HUES64 (cell line): Measurements from ENCODE around the gene CPNE8.
A peak's percentile ranks its signal among the peaks of the same experiment; 100 is the strongest.

Source experiments
- H3K27ac ChIP-seq: 2 replicates; pipeline ENCODE4 v1.7.0; 2013; ENCODE audit warnings: low read depth, low read length, inconsistent platforms
- H3K27me3 ChIP-seq: 2 replicates; pipeline ENCODE4 v1.6.1; 2013; ENCODE audit warnings: mild to moderate bottlenecking, low read length; ENCODE audit not compliant: insufficient read depth
- H3K36me3 ChIP-seq: 2 replicates; pipeline ENCODE4 v1.6.1; 2013; ENCODE audit warnings: mild to moderate bottlenecking, low read length; ENCODE audit not compliant: insufficient read depth
- H3K4me1 ChIP-seq: 2 replicates; pipeline ENCODE4 v1.6.1; 2013; ENCODE audit warnings: mild to moderate bottlenecking, low read length, moderate library complexity; ENCODE audit not compliant: insufficient read depth
- H3K4me3 ChIP-seq: 2 replicates; pipeline ENCODE4 v1.5.1; 2013; ENCODE audit warnings: mild to moderate bottlenecking, low read length, moderate library complexity
- H3K9ac ChIP-seq: 2 replicates; pipeline ENCODE4 v1.6.1; 2013; ENCODE audit warnings: mild to moderate bottlenecking, low read depth, low read length
- H3K9me3 ChIP-seq: 2 replicates; pipeline ENCODE4 v1.6.1; 2013; ENCODE audit warnings: low read depth, low read length; ENCODE audit not compliant: insufficient read depth
- WGBS: fragments of 150-250, 120-280 bp; methylation state at CpG from one replicate; pipeline ENCODE4 v1.1.7; 2013; ENCODE audit warnings: missing lambda C conversion rate; 5-methylcytosine and 5-hydroxymethylcytosine counted together

CPNE8 gene

DNA sequence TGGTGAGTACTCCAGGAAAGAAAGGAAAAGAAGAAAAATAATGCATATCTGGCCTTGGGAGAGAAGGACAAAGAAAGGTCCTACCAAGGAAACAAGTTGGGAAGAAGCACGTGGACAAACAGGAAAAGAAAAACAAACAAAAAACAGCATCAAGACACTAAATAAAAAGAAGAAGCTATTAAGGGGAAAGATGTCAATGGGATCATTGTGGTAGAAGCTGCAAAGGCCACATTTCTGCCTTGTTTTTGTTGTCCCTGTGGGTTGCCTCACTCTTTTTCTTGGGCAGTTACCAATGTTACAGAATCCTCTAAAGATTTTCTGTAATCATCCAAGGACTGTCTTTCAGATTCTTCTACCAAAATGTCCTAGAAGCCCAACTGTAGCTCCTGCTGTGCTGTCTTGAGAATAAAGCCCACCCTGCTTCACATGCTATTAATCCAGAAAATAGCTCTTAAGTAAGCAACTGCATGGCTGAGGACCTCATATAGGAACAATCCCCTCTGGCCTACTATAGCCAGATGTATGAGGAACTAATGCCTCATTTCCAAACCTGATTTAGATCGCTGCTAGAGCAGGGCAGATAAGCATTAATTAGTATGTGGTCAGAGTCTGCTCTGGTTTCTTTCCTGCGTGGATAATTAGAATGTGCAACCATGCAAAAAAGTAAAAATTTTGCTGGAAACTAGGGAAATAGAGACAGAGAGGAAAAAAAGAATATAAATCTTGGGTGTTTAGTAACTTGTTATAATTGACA lies 10.2 kb upstream of the CPNE8 start:
- H3K9me3 ChIP-seq, result no peaks in the 10 kb centered on the region
- H3K4me1 ChIP-seq, result no peaks in the 10 kb centered on the region
- no peaks in the 10 kb centered on the region for H3K27me3 ChIP-seq
- no peak overlapping the region for H3K27ac ChIP-seq
- H3K36me3 ChIP-seq, result no peaks in the 10 kb centered on the region
- WGBS, result 96% methylated on average over 2 of the region's 3 CpGs
- no peak overlapping the region for H3K4me3 ChIP-seq
- no peak overlapping the region for H3K9ac ChIP-seq

DNA sequence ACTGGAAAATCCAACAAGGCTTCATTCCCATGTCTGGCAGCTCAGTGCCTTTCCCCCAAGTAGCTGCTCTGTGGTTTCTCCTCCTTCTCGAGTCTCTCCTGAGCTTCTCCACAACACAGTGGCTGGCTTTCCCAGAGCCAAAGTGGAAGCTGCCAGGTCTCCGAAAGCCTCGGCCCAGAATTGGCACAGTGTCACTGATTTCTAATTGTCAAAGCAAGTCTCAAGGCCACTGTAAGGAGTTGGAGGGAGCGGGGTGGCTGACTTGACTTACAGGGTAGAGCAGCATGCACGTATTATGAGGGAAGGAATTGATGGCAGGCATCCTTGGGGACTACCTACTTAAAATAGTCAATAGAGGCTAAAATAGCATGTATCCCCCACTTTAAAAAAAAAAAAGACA lies 6.7 kb upstream of the CPNE8 start:
- Histone ChIP-seq H3K4me3 (no peak overlapping the region), H3K4me1 (peaks cover 3% of the 10 kb centered on the region), H3K27me3 (no peaks in the 10 kb centered on the region), H3K9me3 (no peaks in the 10 kb centered on the region), H3K9ac (no peak overlapping the region), H3K36me3 (no peaks in the 10 kb centered on the region), H3K27ac (no peak overlapping the region)
- 93% methylated on average over 5 of the region's 5 CpGs for WGBS

DNA sequence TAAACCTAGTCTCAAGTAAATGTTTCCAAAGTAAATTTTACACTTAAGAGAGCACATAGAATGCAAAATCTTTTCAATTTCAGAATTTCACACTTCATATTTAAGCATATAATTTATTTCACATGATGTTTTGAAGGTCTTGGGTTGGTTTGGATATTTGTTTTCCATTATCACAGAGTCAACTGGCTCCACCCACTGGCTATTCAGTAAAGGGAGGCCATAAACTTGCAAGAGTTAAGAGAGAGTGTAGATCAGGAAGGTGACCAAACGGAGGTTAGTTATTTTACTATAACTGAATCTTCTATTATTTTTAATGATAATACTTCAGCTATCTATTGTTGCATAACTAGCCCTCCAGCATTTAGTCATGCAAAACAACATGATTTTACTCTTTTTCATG lies 6.2 kb upstream of the CPNE8 start:
- no CpG with 5 or more reads among the region's 1 CpG for WGBS
- Histone ChIP-seq H3K27me3 (no peaks in the 10 kb centered on the region), H3K4me1 (peaks cover 5% of the 10 kb centered on the region), H3K27ac (no peak overlapping the region), H3K4me3 (no peak overlapping the region), H3K9me3 (no peaks in the 10 kb centered on the region), H3K9ac (no peak overlapping the region), H3K36me3 (no peaks in the 10 kb centered on the region)

DNA sequence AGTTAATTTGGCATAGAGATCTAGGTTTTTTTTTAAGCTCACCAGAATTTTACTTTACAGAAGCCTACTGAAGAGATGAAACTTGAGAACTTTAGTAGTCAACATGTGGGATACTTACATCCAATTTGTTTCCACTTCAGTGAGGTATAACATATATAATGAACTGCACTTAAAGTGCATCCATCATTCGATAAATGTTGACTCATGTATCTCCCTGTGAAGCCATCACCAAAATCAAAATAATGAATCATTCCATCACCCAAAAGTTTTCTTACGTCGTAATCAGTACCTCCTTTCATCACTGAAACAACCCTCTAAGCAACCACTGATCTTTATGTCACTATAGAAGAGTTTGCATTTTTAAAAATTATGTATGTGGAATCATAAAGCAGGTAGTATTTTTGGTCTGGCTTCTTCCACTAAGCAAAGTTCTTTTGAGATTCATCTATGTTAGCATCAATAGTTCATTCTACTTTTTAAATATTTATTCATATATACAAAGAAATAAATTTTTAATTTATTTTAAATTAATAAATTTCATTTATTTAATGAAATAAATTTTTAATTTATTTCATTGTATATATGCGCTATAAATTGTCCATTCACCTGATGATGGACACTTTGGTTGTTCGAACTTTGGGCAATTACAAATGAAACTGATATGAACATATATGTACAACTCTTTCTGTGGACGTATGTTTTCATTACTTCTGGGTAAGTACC lies 2.0 kb upstream of the CPNE8 start:
- WGBS, result 89% methylated on average over 6 of the region's 6 CpGs
- no peaks in the 10 kb centered on the region for H3K36me3 ChIP-seq
- H3K4me1 ChIP-seq, result peaks cover 19% of the 10 kb centered on the region
- H3K27me3 ChIP-seq, result peaks cover 16% of the 10 kb centered on the region
- no peak overlapping the region for H3K27ac ChIP-seq
- no peaks in the 10 kb centered on the region for H3K9me3 ChIP-seq
- peak overlapping the region; percentile 78 for H3K4me3 ChIP-seq
- H3K9ac ChIP-seq, result peak overlapping the region; percentile 63

DNA sequence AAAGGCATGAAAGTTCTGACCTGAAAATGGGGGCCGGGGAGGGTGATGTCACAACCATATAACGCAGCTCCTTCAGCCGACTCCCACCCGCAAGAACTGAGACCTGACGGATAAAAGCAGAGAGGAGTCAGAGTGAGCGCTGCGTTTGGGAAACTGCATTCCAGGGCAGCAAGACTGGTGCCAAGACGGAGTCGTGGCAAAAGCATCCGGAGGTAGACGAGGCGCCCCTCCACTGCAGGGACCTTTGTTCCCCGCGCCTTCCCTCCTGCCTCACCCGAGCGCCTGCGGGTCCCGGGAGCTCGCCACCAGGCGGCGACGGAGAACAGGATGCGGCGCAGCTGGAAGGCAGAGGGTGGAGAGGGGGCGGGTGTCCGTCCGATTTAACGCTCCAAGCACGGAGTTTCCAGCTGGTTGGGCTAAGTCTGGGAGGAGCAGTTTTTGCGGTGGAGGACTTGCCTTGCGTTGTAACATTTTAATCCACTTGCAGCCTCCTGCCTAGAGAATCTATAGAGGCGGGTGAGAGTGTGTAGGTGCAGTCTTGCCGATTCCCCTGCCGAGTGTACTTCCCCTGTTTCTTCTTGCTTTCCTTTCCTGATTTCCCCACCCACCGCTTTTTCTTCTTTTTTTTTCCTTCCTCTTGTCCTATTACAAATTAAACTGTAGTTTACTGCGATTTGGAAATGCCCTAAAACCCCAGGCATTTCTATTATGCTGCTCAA lies 1.2 kb upstream of the CPNE8 start:
- H3K4me3 ChIP-seq, result peak overlapping the region; percentile 78
- H3K36me3 ChIP-seq, result no peaks in the 10 kb centered on the region
- peaks cover 19% of the 10 kb centered on the region for H3K4me1 ChIP-seq
- H3K9ac ChIP-seq, result peak overlapping the region; percentile 63
- H3K27ac ChIP-seq, result no peak overlapping the region
- WGBS, result under 1% methylated on average over 35 of the region's 36 CpGs
- peaks cover 16% of the 10 kb centered on the region for H3K27me3 ChIP-seq
- H3K9me3 ChIP-seq, result no peaks in the 10 kb centered on the region

DNA sequence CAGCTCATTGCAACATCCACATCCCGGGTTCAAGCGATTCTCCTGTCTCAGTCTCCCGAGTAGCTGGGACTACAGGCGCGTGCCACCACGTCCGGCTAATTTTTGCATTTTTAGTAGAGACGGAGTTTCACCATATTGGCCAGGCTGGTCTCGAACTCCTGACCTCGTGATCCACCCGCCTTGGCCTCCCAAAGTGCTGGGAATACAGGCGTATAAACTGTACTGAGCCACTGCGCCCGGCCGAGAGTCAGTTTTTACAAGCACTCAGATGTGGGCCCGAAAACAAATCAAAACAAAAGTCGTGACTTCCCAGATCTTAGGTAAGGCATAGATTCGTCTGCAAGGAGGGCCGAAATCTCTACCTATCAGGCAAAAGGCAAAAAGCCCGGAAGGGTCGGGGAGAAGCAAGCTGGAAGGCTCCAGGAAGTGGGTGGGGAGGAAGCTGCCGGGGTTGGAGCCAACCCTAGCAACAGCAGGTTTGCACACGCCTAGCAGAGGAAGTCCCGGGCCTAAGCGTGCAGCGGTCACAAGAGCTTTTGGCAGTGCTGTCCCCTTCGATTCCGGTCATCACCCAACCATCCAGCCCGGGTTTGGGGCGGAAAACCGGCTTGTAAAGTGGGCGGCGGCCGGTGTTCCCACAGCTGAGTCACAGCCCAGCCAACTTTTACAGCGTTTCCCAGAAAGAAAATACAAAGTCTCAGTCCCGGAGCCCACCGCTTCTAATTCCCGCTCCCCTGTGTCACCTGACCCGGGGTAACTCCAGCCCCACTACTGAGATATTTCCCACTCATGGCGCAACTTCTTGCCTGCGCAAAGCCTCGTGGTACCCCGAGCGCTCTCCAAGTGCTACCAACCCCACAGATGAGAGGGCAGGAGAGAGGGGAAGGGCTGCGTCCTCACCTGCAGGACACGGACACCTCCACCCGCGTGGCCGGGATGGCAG lies 583 bp downstream of the CPNE8 start:
- peak overlapping the region; percentile 55 for H3K9ac ChIP-seq
- peaks cover 19% of the 10 kb centered on the region for H3K4me1 ChIP-seq
- H3K27ac ChIP-seq, result no peak overlapping the region; the same call in 1 of the 2 replicates
- peak overlapping the region; percentile 78 for H3K4me3 ChIP-seq
- no peaks in the 10 kb centered on the region for H3K36me3 ChIP-seq
- peaks cover 16% of the 10 kb centered on the region for H3K27me3 ChIP-seq
- no peaks in the 10 kb centered on the region for H3K9me3 ChIP-seq
- 25% methylated on average over 49 of the region's 49 CpGs for WGBS

DNA sequence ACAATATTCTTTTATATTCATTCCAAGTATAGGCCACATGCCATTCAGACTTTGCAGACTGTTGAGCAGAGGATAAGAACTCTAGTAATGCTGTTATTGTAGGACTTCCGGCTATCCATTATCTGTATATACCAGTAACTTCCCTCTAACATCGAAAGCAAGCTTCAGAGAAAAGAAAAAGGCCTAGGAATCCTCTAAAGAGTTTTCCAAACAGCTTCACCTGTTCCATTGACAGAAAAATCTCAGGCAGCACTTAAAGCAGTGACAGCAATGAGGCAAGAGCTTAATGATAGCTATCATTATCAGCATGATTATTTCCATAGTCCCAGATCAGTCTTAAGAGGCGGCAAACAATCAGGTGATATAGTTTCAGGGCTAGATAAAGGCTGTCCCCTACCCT lies 1.8 kb downstream of the CPNE8 start:
- H3K9me3 ChIP-seq, result peaks cover 3% of the 10 kb centered on the region; the same call in 1 of the 2 replicates
- H3K4me1 ChIP-seq, result peaks cover 26% of the 10 kb centered on the region
- 89% methylated on average over 3 of the region's 3 CpGs for WGBS
- no peaks in the 10 kb centered on the region for H3K36me3 ChIP-seq
- H3K27me3 ChIP-seq, result peaks cover 16% of the 10 kb centered on the region
- no peak overlapping the region for H3K9ac ChIP-seq
- H3K27ac ChIP-seq, result no peak overlapping the region
- no peak overlapping the region for H3K4me3 ChIP-seq

DNA sequence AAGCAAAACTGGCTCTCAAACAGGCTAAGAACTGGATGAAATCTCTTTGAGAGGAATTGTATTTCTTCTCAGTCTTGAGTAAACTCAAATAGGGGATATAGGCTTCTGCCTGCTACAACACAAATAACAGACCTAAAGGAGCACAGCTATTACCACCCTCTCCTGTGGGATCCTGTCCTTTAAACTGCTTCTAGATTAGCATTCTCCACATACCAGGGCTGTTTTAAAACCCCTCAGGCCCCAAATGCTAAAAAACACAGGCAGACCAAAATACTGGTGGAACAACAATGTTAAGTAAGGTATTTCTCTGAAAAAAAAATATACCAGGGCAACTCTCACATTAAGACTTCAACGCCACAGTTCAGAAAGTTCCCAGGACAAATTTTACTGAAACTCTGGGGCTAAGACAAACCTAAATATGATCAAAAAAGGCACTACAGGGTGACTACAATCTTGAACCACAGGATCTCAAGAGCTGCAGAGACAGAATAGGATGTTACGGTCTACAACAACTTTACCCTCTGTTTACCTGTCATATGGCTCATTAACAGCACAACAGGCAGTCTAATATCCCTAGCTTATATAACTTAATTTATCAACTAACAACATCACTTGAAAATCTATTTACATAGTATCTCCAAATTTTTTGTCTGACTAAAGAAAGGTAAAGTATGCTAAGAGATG lies 7.2 kb downstream of the CPNE8 start:
- Histone ChIP-seq H3K27ac (peak overlapping the region; percentile 74), H3K36me3 (no peaks in the 10 kb centered on the region), H3K4me3 (0 out of 2 replicates have a peak overlapping the region, but pooled peaks have one; percentile 15), H3K9ac (peak overlapping the region; percentile 40; the same call in 1 of the 2 replicates), H3K9me3 (peaks cover 3% of the 10 kb centered on the region; the same call in 1 of the 2 replicates), H3K27me3 (no peaks in the 10 kb centered on the region), H3K4me1 (peaks cover 30% of the 10 kb centered on the region)
- WGBS, result 59% methylated on average over 2 of the region's 2 CpGs

DNA sequence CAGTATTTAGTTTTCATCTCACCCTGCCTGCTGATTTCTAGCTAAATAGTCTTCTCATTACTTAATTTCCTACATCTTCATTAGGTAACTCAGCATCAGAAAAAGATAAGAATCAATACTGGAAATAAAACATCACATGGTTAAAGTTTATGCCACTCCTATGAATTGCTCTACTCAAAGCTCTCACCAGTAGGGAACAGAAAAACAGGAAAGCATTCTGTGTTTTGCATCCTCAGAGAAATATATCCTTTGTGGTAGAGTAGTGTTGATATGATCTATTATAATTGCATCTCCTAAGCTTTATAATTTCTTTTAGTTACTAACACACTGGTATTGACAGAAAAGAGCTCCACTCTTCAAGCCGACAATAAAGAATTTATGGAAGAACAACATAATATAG lies 9.9 kb downstream of the CPNE8 start:
- Histone ChIP-seq H3K36me3 (no peaks in the 10 kb centered on the region), H3K4me3 (no peak overlapping the region), H3K9me3 (peaks cover 7% of the 10 kb centered on the region; the same call in 1 of the 2 replicates), H3K27me3 (no peaks in the 10 kb centered on the region), H3K27ac (no peak overlapping the region), H3K4me1 (peaks cover 26% of the 10 kb centered on the region), H3K9ac (no peak overlapping the region)
- no CpG with 5 or more reads among the region's 1 CpG for WGBS

DNA sequence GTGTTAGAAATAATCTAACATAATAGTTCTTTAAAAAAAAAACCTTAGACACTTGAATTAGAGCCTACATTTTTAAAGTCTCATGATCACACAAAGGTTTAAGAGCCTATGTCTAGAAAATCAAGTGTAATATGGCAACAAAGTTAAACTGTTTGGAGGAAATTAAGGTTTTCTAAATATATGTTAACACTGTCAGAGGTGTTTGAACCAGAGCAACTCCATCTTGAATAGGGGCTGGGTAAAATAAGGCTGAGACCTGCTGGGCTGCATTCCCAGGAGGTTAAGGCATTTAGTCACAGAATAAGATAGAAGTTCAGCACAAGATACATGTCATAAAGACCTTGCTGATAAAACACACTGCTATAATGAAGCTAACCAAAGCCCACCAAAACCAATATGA lies 12.4 kb downstream of the CPNE8 start:
- Histone ChIP-seq H3K36me3 (no peaks in the 10 kb centered on the region), H3K27me3 (no peaks in the 10 kb centered on the region), H3K9me3 (peaks cover 4% of the 10 kb centered on the region; the same call in 1 of the 2 replicates), H3K27ac (no peak overlapping the region), H3K4me1 (peaks cover 13% of the 10 kb centered on the region), H3K9ac (no peak overlapping the region), H3K4me3 (no peak overlapping the region)
